Activated naive CD4-positive, alpha-beta T cell treated with anti-CD3 and anti-CD28 coated beads for 36 hours (primary cell): ENCODE measurements around the gene ACADM. TPM values are rescaled to one million over a fixed set of nuclear protein-coding genes. Genes with fewer than 3 reads are reported as not detected.
"Not testable (repeated sequence)": the region's sequence is repeated elsewhere in the genome, so short reads cannot be mapped to it uniquely, and the experiment has no call there.

ENCODE experiments used
- CTCF ChIA-PET: fragments of 350-600 bp; sonication (Branson Sonifier 250); formaldehyde crosslinking; loops from one replicate; lab custom pipeline; 2021; ENCODE audit warnings: antibody characterized with exemption; lab: Charles Lee
- DNase-seq: peaks from one replicate; pipeline ENCODE4 v3.0.0-alpha.2; 2020
- H3K27ac Mint-ChIP-seq: one replicate; pipeline ENCODE4 v1.8.0; 2021; ENCODE audit warnings: mild to moderate bottlenecking, mixed read lengths
- H3K27me3 Mint-ChIP-seq: one replicate; pipeline ENCODE4 v1.8.0; 2021; ENCODE audit warnings: low read depth, mixed read lengths
- H3K36me3 Mint-ChIP-seq: one replicate; pipeline ENCODE4 v1.8.0; 2021; ENCODE audit warnings: low read depth, mixed read lengths
- H3K4me1 Mint-ChIP-seq: one replicate; pipeline ENCODE4 v1.8.0; 2021; ENCODE audit warnings: low read depth, mixed read lengths
- H3K4me3 Mint-ChIP-seq: one replicate; pipeline ENCODE4 v1.8.0; 2021; ENCODE audit warnings: mild to moderate bottlenecking, moderate library complexity, mixed read lengths
- H3K9me3 Mint-ChIP-seq: one replicate; pipeline ENCODE4 v1.8.0; 2021; ENCODE audit warnings: mixed read lengths
- intact Hi-C: fragments of 100-400 bp; cut with micrococcal nuclease; formaldehyde crosslinking; loops from one replicate; pipeline ENCODE4 v1.15.1; 2023
- total RNA-seq, 2 experiments: library from RNA; stranded (reverse); gene quantifications; one replicate each; pipeline ENCODE4 v1.2.3, GENCODE V29; 2021

The ACADM gene
- total RNA-seq, 2 experiments from 2014 or later = 37.1 to 38.5 TPM

GRCh38 chr1:75745276-75745675, 20.8 kb downstream of the ACADM start:
- no peak for DNase-seq
- CTCF ChIA-PET = no interaction called here
- H3K9me3 Mint-ChIP-seq = no peaks in the 10 kb centered on the region
- H3K27me3 Mint-ChIP-seq = no peaks in the 10 kb centered on the region
- no peak overlapping the region for H3K27ac Mint-ChIP-seq
- intact Hi-C loops = no loop called here
- H3K4me1 Mint-ChIP-seq = peaks cover 2% of the 10 kb centered on the region
- peaks cover 20% of the 10 kb centered on the region for H3K36me3 Mint-ChIP-seq
- H3K4me3 Mint-ChIP-seq = no peak overlapping the region

DNA sequence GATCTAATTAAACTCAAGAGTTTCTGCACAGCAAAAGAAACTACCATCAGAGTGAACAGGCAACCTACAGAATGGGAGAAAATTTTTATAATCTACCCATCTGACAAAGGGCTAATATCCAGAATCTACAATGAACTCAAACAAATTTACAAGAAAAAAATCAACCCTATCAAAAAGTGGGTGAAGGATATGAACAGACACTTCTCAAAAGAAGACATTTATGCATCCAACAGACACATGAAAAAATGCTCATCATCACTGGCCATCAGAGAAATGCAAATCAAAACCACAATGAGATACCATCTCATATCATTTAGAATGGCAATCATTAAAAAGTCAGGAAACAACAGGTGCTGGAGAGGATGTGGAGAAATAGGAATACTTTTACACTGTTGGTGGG, 32.7 kb downstream of the ACADM start:
- peaks cover 55% of the 10 kb centered on the region for H3K36me3 Mint-ChIP-seq
- H3K27me3 Mint-ChIP-seq, CTCF ChIA-PET, H3K9me3 Mint-ChIP-seq, H3K4me1 Mint-ChIP-seq, intact Hi-C loops, H3K27ac Mint-ChIP-seq, H3K4me3 Mint-ChIP-seq, DNase-seq: not testable (repeated sequence)

DNA sequence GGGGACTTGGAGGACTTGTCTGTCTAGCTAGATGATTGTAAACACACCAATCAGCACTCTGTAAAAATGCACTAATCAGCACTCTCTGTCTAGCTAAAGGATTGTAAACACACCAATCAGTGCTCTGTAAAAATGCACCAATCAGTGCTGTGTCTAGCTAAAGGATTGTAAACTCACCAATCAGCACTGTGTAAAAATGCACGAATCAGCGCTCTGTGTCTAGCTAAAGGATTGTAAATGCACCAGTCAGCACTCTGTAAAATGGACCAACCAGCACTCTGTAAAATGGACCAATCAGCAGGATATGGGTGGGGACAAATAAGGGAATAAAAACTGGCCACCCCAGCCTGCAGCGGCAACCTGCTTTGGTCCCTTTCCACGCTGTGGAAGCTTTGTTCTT, 34.0 kb downstream of the ACADM start:
- H3K4me3 Mint-ChIP-seq = not testable (repeated sequence)
- H3K36me3 Mint-ChIP-seq = peaks cover 43% of the 10 kb centered on the region

GRCh38 chr1:75764057-75764655, 39.6 kb downstream of the ACADM start:
- Mint-ChIP-seq H3K4me3 (no peak overlapping the region), H3K9me3 (no peaks in the 10 kb centered on the region), H3K36me3 (peaks cover 9% of the 10 kb centered on the region), H3K27ac (no peak overlapping the region), H3K4me1 (peaks cover 3% of the 10 kb centered on the region), H3K27me3 (no peaks in the 10 kb centered on the region)
- no peak for DNase-seq
- CTCF ChIA-PET = no interaction called here
- intact Hi-C loops = no loop called here

More for the DNA sequence above, 34.0 kb downstream of the ACADM start:
- H3K4me1 Mint-ChIP-seq, CTCF ChIA-PET, H3K27ac Mint-ChIP-seq, H3K9me3 Mint-ChIP-seq, DNase-seq, H3K27me3 Mint-ChIP-seq, intact Hi-C loops: not testable (repeated sequence)

GRCh38 chr1:75765697-75766355, 41.3 kb downstream of the ACADM start:
- Mint-ChIP-seq H3K4me3 (no peak overlapping the region), H3K4me1 (peaks cover 3% of the 10 kb centered on the region), H3K27ac (no peak overlapping the region), H3K36me3 (peaks cover 5% of the 10 kb centered on the region), H3K27me3 (no peaks in the 10 kb centered on the region), H3K9me3 (no peaks in the 10 kb centered on the region)
- intact Hi-C loops = no loop called here
- no peak for DNase-seq
- CTCF ChIA-PET = no interaction called here

DNA sequence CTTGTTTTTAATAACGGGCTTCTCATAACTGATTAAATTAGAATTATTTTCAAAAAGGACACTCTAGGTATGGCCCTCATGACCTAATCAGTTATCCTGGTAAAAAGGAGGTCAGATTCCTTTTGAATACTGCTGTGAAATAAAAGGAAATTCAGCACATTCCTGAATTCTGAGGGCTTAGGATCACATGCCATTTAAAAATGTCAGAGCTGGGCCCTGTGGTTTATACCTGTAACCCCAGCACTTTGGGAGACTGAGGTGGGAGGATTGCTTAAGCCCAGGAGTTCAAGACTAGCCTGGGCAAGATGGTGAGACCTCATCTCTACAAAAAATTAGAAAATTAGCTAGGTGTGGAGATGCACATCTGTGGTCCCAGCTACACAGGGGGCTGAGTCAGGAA, 43.5 kb downstream of the ACADM start:
- Mint-ChIP-seq H3K36me3 (peaks cover 5% of the 10 kb centered on the region), H3K27ac (no peak overlapping the region), H3K27me3 (no peaks in the 10 kb centered on the region), H3K4me3 (no peak overlapping the region), H3K9me3 (no peaks in the 10 kb centered on the region), H3K4me1 (peaks cover 3% of the 10 kb centered on the region)
- CTCF ChIA-PET = no interaction called here
- intact Hi-C loops = no loop called here
- DNase-seq = no peak

DNA sequence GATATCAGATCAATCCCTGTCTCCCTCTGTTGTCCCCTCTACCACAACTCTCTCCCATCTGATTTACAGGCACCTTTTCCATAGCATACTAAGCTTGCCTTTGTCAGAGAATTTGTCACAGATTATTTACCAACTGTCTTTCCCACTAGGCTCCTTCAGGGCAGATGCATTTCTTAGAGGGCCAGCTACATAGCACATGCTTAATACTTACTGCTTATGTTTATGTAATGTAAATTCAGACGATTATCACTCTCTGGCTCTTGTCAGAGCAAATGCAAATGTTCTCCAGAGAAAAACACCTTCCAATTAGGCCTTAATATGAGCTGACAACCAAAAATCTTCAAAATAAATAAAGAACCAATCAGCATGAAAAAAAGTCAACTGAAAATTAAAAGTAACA, 46.3 kb downstream of the ACADM start:
- Mint-ChIP-seq H3K27ac (no peak overlapping the region), H3K9me3 (no peaks in the 10 kb centered on the region), H3K36me3 (peaks cover 2% of the 10 kb centered on the region), H3K4me1 (peaks cover 3% of the 10 kb centered on the region), H3K27me3 (peaks cover 5% of the 10 kb centered on the region), H3K4me3 (no peak overlapping the region)
- DNase-seq = no peak
- CTCF ChIA-PET = no interaction called here
- intact Hi-C loops = no loop called here

- peaks cover 5% of the 10 kb centered on the region for H3K27me3 Mint-ChIP-seq
- no peaks in the 10 kb centered on the region for H3K4me1 Mint-ChIP-seq
- no peak overlapping the region for H3K27ac Mint-ChIP-seq
- CTCF ChIA-PET = no interaction called here
- peaks cover 2% of the 10 kb centered on the region for H3K36me3 Mint-ChIP-seq
- intact Hi-C loops = no loop called here
- H3K9me3 Mint-ChIP-seq = no peaks in the 10 kb centered on the region
- no peak overlapping the region for H3K4me3 Mint-ChIP-seq
- DNase-seq = no peak
These were observed 47.5 kb downstream of the ACADM start for GRCh38 chr1:75771978-75772377.

DNA sequence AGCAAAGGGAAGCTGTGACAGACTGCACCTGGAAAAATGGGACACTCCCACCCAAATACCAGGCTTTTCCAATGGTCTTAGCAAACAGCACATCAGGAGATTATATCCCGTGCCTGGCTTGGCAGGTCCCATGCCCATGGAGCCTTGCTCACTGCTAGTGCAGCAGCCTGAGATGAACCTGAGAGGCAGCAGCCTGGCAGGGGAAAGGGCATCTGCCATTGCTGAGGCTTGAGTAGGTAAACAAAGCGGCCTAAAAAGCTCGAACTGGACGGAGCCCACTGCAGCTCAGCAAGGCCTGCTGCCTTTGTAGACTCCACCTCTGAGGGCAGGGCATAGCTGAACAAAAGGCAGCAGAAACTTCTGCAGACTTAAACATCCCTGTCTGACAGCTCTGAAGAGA, 53.3 kb downstream of the ACADM start:
- H3K9me3 Mint-ChIP-seq, DNase-seq, H3K27ac Mint-ChIP-seq, H3K4me1 Mint-ChIP-seq, H3K4me3 Mint-ChIP-seq, CTCF ChIA-PET, intact Hi-C loops, H3K27me3 Mint-ChIP-seq, H3K36me3 Mint-ChIP-seq: not testable (repeated sequence)

DNA sequence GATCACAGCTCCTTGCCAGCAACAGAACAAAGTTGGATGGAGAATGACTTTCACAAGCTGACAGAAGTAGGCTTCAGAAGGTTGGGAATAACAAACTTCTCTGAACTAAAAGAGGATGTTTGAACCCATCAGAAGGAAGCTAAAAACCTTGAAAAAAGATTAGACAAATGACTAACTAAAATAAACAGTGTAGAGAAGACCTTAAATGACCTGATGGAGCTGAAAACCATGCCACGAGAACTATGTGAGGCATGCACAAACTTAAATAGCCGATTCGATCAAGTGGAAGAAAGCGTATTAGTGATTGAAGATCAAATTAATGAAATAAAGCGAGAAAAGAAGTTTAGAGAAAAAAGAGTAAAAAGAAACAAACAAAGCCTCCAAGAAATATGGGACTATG, 54.2 kb downstream of the ACADM start:
- H3K27ac Mint-ChIP-seq, H3K4me3 Mint-ChIP-seq, CTCF ChIA-PET, H3K9me3 Mint-ChIP-seq, H3K4me1 Mint-ChIP-seq, H3K36me3 Mint-ChIP-seq, intact Hi-C loops, DNase-seq, H3K27me3 Mint-ChIP-seq: not testable (repeated sequence)

DNA sequence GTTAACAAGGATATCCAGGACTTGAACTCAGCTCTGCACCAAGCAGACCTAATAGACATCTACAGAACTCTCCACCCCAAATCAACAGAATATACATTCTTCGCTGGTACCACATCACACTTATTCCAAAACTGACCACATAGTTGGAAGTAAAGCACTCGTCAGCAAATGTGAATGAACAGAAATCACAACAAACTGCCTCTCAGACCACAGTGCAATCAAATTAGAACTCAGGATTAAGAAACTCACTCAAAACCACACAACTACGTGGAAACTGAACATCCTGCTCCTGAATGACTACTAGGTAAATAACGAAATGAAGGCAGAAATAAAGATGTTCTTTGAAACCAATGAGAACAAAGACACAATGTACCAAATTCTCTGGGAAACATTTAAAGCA, 55.7 kb downstream of the ACADM start:
- H3K27ac Mint-ChIP-seq, CTCF ChIA-PET, H3K36me3 Mint-ChIP-seq, DNase-seq, H3K9me3 Mint-ChIP-seq, H3K4me1 Mint-ChIP-seq, H3K4me3 Mint-ChIP-seq, H3K27me3 Mint-ChIP-seq: not testable (repeated sequence)
- intact Hi-C loops = loop anchor here (10.0 kb wide), 2 partner anchors 475 to 1975 kb away; partner anchors contain the start of gene USP33

DNA sequence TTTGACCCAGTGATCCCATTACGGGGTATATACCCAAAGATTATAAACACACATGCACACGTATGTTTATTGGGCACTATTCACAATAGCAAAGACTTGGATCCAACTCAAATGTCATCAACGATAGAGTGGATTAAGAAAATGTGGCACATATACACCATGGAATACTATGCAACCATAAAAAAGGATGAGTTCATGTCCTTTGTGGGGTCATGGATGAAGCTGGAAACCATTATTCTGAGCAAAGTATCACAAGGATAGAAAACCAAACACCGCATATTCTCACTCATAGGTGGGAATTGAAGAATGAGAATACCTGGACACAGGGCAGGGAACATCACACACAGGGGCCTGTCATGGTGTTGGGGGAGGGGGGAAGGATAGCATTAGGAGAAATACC, 59.4 kb downstream of the ACADM start:
- H3K27me3 Mint-ChIP-seq, H3K4me3 Mint-ChIP-seq, H3K4me1 Mint-ChIP-seq, H3K27ac Mint-ChIP-seq, CTCF ChIA-PET, DNase-seq, H3K9me3 Mint-ChIP-seq: not testable (repeated sequence)
- peaks cover 26% of the 10 kb centered on the region for H3K36me3 Mint-ChIP-seq
- intact Hi-C loops = loop anchor here (10.0 kb wide), 2 partner anchors 471 to 1971 kb away; partner anchors contain the start of gene USP33
